HG03520 (cell line): Measurements from ENCODE around the gene PHOSPHO1.

Source experiments
- ATAC-seq: cut with Tn5 transposase; IDR thresholded peaks from one replicate; pipeline ENCODE4 v1.9.1; 2021; ENCODE audit warnings: mild to moderate bottlenecking, moderate library complexity; ENCODE audit not compliant: unreplicated experiment

Gene PHOSPHO1

GRCh38 chr17:49244839-49245238 lies 14.3 kb upstream of the PHOSPHO1 start:
- no peak for ATAC-seq

- ATAC-seq: no peak
Measured at GRCh38 chr17:49242813-49243212, 12.2 kb upstream of the PHOSPHO1 start.

GRCh38 chr17:49241692-49242397 lies 11.3 kb upstream of the PHOSPHO1 start:
- no peak for ATAC-seq

- ATAC-seq: no peak
Measured at GRCh38 chr17:49241040-49241439, 10.5 kb upstream of the PHOSPHO1 start.

- no peak for ATAC-seq
Measured at GRCh38 chr17:49240619-49241018, 10.0 kb upstream of the PHOSPHO1 start.

- ATAC-seq: no peak
Measured at GRCh38 chr17:49239963-49240362, 9.4 kb upstream of the PHOSPHO1 start.

- ATAC-seq: no peak
Measured at GRCh38 chr17:49235896-49236295, 5.3 kb upstream of the PHOSPHO1 start.

GRCh38 chr17:49234509-49235080 lies 4.0 kb upstream of the PHOSPHO1 start:
- ATAC-seq: no peak

- no peak for ATAC-seq
Measured at GRCh38 chr17:49231563-49231894, 942 bp upstream of the PHOSPHO1 start.

- ATAC-seq: no peak
Measured at GRCh38 chr17:49229805-49230600, 584 bp downstream of the PHOSPHO1 start.

GRCh38 chr17:49229076-49229804 lies 1.3 kb downstream of the PHOSPHO1 start:
- ATAC-seq: no peak

- ATAC-seq: no peak
Measured at GRCh38 chr17:49227436-49228261, 2.9 kb downstream of the PHOSPHO1 start.

- ATAC-seq: no peak
Measured at GRCh38 chr17:49226771-49227435, 3.7 kb downstream of the PHOSPHO1 start.

GRCh38 chr17:49225554-49226236 lies 4.9 kb downstream of the PHOSPHO1 start:
- ATAC-seq: no peak

- no peak for ATAC-seq
Measured at GRCh38 chr17:49224997-49225337, 5.6 kb downstream of the PHOSPHO1 start.

- no peak for ATAC-seq
Measured at GRCh38 chr17:49224198-49224996, 6.2 kb downstream of the PHOSPHO1 start.

- no peak for ATAC-seq
Measured at GRCh38 chr17:49223517-49224197, 6.9 kb downstream of the PHOSPHO1 start.

- no peak for ATAC-seq
Measured at GRCh38 chr17:49223168-49223516, 7.4 kb downstream of the PHOSPHO1 start.
